GM19238 (cell line): Measurements from ENCODE around the gene CTH.
"Not testable (repeated sequence)": the region's sequence is repeated elsewhere in the genome, so short reads cannot be mapped to it uniquely, and the experiment has no call there.

Experiments
- DNase-seq: peaks from one replicate; pipeline ENCODE4 v3.0.0; 2011; ENCODE audit warnings: low spot score; ENCODE audit not compliant: insufficient read length

Gene CTH

GRCh38 chr1:70410604-70411359 is at the start of gene CTH:
TSS of gene CTH (plus strand) at chr1:70411268. CDS start at chr1:70411416, 148 bp downstream.
- peak; percentile 69 for DNase-seq

DNA sequence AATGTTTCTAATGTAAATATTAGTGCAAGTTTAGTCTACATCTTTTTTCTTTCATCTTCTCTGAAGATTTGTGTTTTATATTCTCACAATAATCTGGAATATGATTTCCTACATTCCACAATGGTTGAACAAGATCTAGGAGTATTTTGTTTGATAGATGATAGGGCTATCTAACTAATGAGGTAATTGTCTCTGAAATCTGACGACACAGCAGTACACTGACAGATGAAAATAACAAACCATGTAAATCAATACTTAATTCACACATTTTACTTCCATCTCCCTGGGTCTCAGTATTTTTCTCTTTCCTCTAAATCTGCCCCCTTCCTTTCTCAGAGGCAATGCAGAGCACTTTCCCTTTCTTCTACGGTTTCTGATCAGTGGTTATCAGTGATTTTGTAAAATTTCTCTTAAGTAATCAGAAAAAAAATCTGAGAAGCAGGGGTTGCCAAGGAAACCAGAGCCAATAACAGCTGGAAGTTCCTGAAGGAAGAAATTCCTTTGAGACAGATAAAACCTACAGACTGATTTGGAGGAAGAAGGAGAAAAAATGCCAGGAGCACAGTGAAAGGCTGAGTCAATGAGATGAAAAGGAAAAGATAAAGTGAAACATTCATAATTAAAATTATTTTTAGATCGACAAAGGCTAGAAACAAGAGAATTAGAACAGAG is 49.2 kb upstream of the CTH start:
- no peak for DNase-seq

- no peak for DNase-seq
These were observed 46.6 kb upstream of the CTH start for GRCh38 chr1:70364439-70364838.

DNA sequence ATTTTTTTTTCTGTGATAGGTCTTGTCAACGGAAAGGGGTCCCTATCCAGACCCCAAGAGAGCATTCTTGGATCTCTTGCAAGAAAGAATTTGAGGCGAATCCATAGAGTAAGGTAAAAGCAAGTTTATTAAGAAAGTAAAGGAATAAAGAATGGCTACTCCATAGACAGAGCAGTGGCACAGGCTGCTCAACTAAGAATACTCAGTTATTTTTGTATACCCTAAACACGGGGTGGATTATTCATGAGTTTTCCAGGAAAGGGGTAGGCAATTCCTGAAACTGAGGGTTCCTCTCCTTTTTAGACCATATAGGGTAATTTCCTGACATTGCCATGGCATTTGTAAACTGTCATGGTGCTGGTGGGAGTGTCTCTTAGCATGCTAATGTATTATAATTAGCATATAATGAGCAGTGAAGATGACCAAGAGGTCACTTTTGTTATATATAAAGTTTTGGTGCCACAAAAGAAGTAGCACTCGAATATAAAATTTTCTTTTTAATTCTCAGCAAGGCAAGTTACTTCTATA is 44.6 kb upstream of the CTH start:
- DNase-seq = not testable (repeated sequence)

DNA sequence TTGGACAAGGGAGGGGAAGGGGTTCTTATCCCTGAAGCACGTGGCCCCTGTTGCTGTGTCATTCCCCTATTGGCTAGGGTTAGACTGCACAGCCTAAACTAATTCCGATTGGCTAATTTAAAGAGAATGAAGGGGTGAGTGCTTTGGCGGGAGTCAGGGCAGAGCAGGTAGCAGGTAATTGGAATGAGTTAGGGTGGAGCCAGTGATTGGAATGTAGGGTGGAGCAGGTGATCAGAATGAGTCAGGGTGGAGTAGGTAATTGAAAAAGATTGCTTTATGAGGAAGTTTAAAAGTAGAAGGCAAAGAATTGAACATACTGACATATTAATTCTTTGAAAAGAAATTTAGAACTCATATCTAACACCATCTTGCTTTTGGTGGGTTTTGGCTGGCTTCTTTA is 44.1 kb upstream of the CTH start:
- DNase-seq = not testable (repeated sequence)

DNA sequence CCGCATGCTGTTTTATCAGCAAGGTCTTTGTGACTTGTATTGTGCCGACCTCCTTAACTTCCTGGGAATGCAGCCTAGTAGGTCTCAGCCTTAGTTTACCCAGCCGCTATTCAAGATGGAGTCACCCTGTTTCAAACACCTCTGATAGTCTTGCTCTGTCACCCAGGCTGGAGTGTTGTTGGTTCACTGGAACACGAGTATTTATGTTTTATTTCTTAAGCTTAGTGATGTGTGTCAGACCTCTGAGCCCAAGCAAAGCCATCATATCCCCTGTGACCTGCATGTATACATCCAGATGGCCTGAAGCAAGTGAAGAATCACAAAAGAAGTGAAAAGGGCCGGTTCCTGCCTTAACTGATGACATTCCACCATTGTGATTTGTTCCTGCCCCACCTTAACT is 43.7 kb upstream of the CTH start:
- DNase-seq = not testable (repeated sequence)

DNA sequence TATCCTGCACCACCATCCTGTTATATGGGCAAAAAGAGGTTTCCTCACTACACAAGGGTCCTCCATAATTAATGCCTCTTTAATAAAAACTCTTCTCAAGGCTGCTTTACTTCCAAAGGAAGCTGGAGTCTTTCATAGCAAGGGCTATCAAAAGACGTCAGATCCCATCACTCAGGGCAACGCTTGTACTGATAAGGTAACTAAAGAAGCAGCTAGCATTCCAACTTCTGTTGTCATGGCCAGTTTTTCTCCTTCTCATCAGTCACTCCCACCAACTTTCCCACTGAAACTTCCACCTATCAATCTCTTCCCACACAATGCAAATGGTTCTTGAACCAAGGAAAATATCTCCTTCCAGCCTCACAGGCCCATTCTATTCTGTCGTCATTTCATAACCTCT is 39.5 kb upstream of the CTH start:
- DNase-seq = not testable (repeated sequence)

- no peak for DNase-seq
These were observed 38.6 kb upstream of the CTH start for GRCh38 chr1:70372426-70372825.

- not testable (repeated sequence) for DNase-seq
These were observed 37.5 kb upstream of the CTH start for GRCh38 chr1:70373580-70373979.

DNA sequence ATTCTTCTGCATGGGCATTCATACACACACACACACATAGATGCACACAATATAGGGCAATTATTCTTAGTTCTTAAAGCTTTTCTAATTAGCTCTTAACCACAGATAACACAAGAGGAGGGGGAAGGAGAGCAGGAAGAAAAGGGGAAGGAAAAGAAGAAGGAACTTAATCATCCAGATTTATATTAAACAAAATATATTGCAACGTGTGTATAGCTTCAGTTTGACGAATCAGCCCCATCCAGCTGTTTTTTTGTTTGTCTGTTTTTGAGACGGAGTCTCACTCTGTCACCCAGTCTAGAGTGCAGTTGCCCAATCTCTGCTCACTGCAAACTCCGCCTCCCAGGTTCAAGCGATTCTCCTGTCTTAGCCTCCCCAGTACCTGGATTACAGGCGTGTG is 34.9 kb upstream of the CTH start:
- no peak for DNase-seq

DNA sequence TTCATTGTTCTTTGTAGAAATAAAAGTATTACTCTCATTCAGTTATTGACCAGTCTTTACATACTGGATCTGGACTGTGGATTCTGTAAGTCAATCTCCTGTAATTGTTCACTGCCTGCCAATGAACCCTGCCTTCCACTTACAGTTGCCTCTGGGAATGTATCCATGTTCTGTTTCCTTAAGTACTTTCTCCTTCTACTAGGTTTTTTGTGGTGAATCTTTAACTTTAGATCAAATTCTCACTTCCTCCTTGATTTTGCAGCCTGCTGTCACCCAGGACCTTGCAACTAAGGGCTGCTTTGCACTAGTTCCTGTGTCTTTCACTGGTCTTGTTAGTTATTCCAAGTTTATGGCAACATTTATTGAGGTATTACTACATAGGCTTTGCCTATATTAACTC is 28.4 kb upstream of the CTH start:
- DNase-seq = peak; percentile 20

DNA sequence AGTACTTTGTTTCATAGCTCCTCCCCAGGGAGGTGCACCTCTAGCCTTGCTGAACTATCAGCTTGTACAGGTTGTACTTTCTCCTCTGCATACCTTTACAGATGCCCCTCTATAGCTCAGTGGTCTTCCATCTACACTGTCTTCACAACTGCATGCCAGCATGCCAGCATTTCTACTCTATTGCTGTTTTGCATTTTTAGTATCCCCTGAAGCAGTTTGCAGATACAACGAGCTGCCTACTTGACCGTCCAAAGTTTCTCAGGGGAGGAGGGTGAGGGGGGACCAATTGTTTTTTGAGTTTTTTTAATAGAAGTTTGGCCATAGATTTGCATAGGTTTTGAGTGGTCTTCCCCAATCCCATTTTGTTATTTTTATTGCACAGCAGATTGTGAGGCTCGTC is 27.6 kb upstream of the CTH start:
- no peak for DNase-seq

GRCh38 chr1:70384542-70384941 is 26.5 kb upstream of the CTH start:
- no peak for DNase-seq

DNA sequence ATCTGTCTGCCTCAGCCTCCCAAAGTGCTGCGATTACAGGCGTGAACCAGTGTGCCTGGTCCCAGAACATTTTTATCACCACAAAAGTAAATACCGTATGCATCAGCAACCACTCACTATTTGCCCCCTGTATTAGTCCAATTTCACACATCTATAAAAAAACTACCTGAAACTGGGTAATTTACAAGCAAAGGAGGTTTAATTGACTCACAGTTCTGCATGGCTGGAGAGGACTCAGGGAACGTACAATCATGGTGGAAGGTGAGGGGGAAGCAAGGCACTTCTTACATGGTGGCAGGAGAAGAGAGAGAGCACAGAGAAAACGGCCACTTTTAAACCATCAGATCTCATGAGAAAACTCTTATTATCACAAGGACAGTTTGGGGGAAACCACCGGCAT is 25.6 kb upstream of the CTH start:
- DNase-seq = no peak

- no peak for DNase-seq
These were observed 24.9 kb upstream of the CTH start for GRCh38 chr1:70386121-70386520.

GRCh38 chr1:70387507-70387906 is 23.6 kb upstream of the CTH start:
- DNase-seq = no peak

DNA sequence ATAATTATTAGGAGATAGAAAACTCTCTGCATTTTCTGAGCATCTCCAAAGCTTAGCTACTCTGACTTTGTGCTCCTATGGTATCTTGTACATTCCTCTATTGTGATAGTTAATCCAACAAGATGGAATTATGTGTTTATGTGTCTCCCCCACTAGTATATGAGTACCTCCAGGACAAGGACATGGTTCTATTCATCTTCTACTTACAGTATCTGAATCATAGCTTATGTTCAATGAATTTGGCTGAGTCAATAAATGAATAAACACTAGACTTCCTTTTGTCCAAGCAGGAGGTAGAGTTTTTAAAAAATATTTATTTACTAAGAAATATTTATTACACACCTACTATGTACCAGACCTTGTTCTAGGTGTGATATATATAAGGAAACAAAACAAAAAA is 18.4 kb upstream of the CTH start:
- no peak for DNase-seq

GRCh38 chr1:70396607-70397006 is 14.5 kb upstream of the CTH start:
- DNase-seq = no peak

- DNase-seq = no peak
These were observed 14.1 kb upstream of the CTH start for GRCh38 chr1:70397013-70397412.

DNA sequence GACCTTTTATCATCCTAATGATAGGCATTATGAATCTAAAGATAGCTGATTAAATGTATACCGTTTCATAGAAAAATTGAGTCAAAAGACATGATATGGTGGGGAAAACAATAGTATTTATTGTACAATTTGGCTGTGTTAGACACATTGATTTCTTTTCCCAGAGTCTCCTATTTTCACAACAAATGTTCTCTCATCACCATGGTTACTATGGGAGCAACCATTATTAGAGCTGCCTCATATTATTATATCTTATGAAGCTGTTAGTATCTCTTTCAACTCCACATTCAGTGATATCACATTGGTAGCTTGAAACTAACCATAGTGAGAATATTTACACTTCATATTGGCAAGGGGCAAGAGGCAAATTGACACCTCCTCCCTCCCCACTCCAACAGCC is 10.7 kb upstream of the CTH start:
- DNase-seq = no peak

DNA sequence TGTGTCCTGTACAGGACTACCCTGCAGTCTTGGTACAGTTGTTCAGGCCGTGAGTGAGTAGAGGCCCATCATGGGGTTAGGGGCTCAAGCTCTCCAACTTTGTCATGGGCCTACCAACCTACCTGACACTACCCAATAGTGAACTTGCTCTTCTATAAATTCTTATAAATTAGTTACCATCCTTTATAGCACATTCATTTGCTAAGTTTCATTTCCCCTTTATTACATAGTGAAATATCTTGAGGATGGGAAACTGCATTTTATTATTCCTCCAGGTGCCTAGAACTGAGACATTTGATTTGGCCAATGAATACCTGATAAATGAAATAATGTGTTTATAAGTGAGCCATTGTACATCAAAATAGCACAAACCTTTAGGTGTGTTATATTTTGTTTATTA is 9.1 kb upstream of the CTH start:
- DNase-seq = no peak

DNA sequence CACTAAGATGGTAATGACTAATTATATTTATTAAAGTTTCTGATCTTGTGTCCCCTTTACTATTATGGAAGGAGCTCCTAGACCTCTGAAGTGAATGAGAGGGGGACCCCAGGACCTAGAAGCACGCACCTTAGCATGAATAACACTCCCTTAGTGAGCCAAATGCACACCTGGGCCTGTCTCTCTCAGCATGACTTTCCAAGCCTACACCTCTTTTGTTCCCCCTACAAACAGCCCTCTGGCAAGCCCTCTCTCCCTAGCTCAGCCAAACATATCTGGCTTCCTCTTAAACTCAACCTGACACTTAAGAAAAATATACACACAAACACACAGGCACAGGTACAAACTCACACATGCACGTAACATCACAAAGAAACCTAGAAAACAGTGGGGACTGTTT is 7.3 kb upstream of the CTH start:
- no peak for DNase-seq
